ENCODE measurements around the gene EME1. TPM values are rescaled to one million over a fixed set of nuclear protein-coding genes. Genes with fewer than 3 reads are reported as not detected.
A peak's percentile ranks its signal among the peaks of the same experiment; 100 is the strongest.

EME1 gene
- total and polyA plus RNA-seq, 2 of the 8 experiments (the other 6 are each of a cell fraction or from before 2014, with no cell fraction given), result 13.9 to 16.3 TPM

DNA sequence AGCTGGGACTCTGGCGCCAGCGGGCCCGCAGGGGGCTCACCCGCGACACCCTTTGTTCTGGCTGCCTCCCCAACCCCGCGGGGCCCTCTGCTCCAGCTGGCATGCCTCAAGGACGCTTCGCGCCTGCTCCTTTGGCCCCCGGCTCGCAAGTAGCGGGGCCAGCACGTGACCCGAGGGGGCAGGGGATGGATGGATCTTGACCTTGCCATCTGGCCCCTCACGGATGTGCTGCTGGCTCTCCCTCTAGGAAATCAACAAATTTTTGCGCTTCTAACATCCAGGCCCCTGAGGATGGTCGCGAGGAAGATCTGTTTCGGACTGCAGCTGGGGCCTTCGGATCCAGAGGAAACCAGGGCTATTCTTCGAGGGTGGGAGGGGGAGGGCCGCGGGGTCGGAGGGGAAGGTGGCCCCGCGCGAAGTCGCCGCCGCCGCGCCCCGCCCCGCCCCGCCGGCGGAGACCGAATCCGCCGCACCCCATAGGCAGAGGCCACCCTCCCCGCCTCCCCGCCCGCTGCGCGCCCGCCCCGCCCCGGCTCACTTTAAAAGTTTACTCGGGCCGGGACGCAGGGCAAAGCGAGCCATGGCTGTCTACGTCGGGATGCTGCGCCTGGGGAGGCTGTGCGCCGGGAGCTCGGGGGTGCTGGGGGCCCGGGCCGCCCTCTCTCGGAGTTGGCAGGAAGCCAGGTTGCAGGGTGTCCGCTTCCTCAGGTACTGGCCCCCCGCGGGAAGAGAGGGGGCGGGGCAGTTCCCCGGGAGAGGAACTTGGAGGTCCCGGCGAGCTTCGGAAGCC, 52.8 kb downstream of the EME1 start, which contains the start of gene ACSF2:
TSS of gene ACSF2 (plus strand) at position 537 of the 790 bp plus-strand sequence. CDS start at position 581, 44 bp downstream.
- H3K36me3 ChIP-seq (ENCODE audit: control insufficient read depth in 2 of 4, insufficient read depth in 4 of 4, low read length in 3 of 4), result no peaks in the 10 kb centered on the region
- ChIA-PET CTCF (ENCODE audit: partially characterized antibody) (interaction anchor here (0.6 to 8.3 kb wide), 9 partner anchors 10 to 125 kb away, joined by 3 to 87 read pairs (median 4); partner anchors contain the start of gene LRRC59), POLR2A (ENCODE audit: partially characterized antibody) (interaction anchor here (0.6 to 2.2 kb wide), 8 partner anchors 11 to 508 kb away, joined by 3 to 12 read pairs (median 4); partner anchors contain the start of gene LRRC59)
- no peaks in the 10 kb centered on the region for H3K79me1 ChIP-seq (ENCODE audit: low read depth, low read length)
- peak within 1 kb of the TSS; percentile 55 to 78 (median 68) for H3K4me3 ChIP-seq (ENCODE audit: extremely low read depth in 1 of 4, insufficient read depth in 2 of 4, low read depth in 3 of 4, low read length in 4 of 4)
- no peak for FAIRE-seq
- H4K91ac ChIP-seq (replicated peaks; ENCODE audit: insufficient read length, low read length), result peak within 1 kb of the TSS; percentile 83
- H3K4me1 ChIP-seq (replicated peaks in 1 of 4; ENCODE audit: control insufficient read depth in 3 of 4, insufficient read depth in 4 of 4, low read length in 3 of 4), result peaks cover 6 to 13% (median 10%) of the 10 kb centered on the region in 4 experiments
- H4K5ac ChIP-seq (ENCODE audit: insufficient read length, low read depth, low read length), result peak within 1 kb of the TSS; percentile 81
- H3K56ac ChIP-seq (replicated peaks; ENCODE audit: insufficient read length, low read depth, low read length), result no peak within 1 kb of the TSS
- peaks cover 11% of the 10 kb centered on the region; the same call in 1 of the 2 replicates for H3K23me2 ChIP-seq (ENCODE audit: low read depth, low read length)
- H2BK15ac ChIP-seq (ENCODE audit: low read length), result peak within 1 kb of the TSS; percentile 88
- peak within 1 kb of the TSS; percentile 48; the same call in 1 of the 2 replicates for H2AFZ ChIP-seq (ENCODE audit: low read length)
- H4K8ac ChIP-seq (ENCODE audit: extremely low read depth, insufficient read depth, low read length), result peak within 1 kb of the TSS; percentile 75
- peak; percentile 19 to 72 for DNase-seq (ENCODE audit: low read depth in 1 of 2, low spot score in 2 of 2)
- no peak within 1 kb of the TSS for H3K14ac ChIP-seq (ENCODE audit: insufficient read length)
- peak within 1 kb of the TSS; percentile 81 for H2BK12ac ChIP-seq (ENCODE audit: low read depth, low read length)
- peaks cover 0 to 2% (median 0%) of the 10 kb centered on the region in 4 experiments; a peak in 3 of 7 replicates for H3K27me3 ChIP-seq (replicated peaks in 1 of 4; ENCODE audit: control insufficient read depth in 3 of 4, extremely low read depth in 1 of 4, insufficient read depth in 3 of 4, low read length in 3 of 4)
- peak within 1 kb of the TSS in 3 of 4 experiments; percentile 26 to 68 (median 36); a peak in 4 of 7 replicates for H3K9ac ChIP-seq (replicated peaks in 1 of 4; ENCODE audit: extremely low read depth in 1 of 4, low read depth in 3 of 4, low read length in 3 of 4)
- peak within 1 kb of the TSS; percentile 56; the same call in 1 of the 2 replicates for H2AK5ac ChIP-seq (ENCODE audit: low read depth, low read length)
- peak within 1 kb of the TSS; percentile 66; the same call in 1 of the 2 replicates for H2BK5ac ChIP-seq (ENCODE audit: low read depth, low read length)
- H3K18ac ChIP-seq (ENCODE audit: extremely low read depth, low read length), result peak within 1 kb of the TSS; percentile 87
- no peaks in the 10 kb centered on the region for H4K20me1 ChIP-seq (replicated peaks in 1 of 2; ENCODE audit: control insufficient read depth in 1 of 2, insufficient read depth in 2 of 2, low read length in 2 of 2)
- H2BK20ac ChIP-seq (ENCODE audit: low read length), result no peak within 1 kb of the TSS
- peak within 1 kb of the TSS; percentile 66 for H3K4ac ChIP-seq (replicated peaks; ENCODE audit: insufficient read length, low read depth, low read length)
- peak within 1 kb of the TSS; percentile 47 for H2BK120ac ChIP-seq (replicated peaks; ENCODE audit: low read depth, low read length)
- no peaks in the 10 kb centered on the region for H3K9me3 ChIP-seq (ENCODE audit: insufficient read depth in 2 of 2, low read depth in 1 of 2, low read length in 1 of 2)
- peak within 1 kb of the TSS; percentile 83 to 86 for H3K4me2 ChIP-seq (ENCODE audit: insufficient read depth in 1 of 2, low read depth in 2 of 2, low read length in 2 of 2)
- H3K79me2 ChIP-seq (ENCODE audit: control insufficient read depth in 1 of 2, insufficient read depth in 2 of 2, low read length in 2 of 2), result no peaks in the 10 kb centered on the region
- WGBS, 2 experiments (ENCODE audit: extremely low coverage in 1 of 2, insufficient coverage in 1 of 2, insufficient read length in 1 of 2, insufficient replicate concordance in 2 of 2, low coverage in 1 of 2, low lambda C conversion rate in 2 of 2, missing lambda C conversion rate in 1 of 2), result 8% methylated on average over 30 of the region's 70 CpGs; no CpG with 5 or more reads in 1 of the 2 experiments
- no peak within 1 kb of the TSS for H3K27ac ChIP-seq (ENCODE audit: low read depth, low read length)
- H3K23ac ChIP-seq (ENCODE audit: insufficient read length), result no peak within 1 kb of the TSS
- no peak for TF ChIP-seq BRCA1 (IDR thresholded peaks at IDR 0.05; ENCODE audit: low read depth, low read length)
- no peak for TF ChIP-seq NRF1 (IDR thresholded peaks at IDR 0.05; ENCODE audit: low read depth, low read length)
- TF ChIP-seq RXRA (IDR thresholded peaks at IDR 0.05; ENCODE audit: insufficient read depth, low read depth, low read length), result no peak
- no peak for TF ChIP-seq RAD21 (IDR thresholded peaks at IDR 0.05 in 1 of 2, conservative IDR thresholded peaks at IDR 0.05 in 1 of 2; ENCODE audit: low read depth in 2 of 2, low read length in 2 of 2)
- TF ChIP-seq SIRT6 (IDR thresholded peaks at IDR 0.05; ENCODE audit: low read length), result no peak
- no peak for TF ChIP-seq CEBPB (IDR thresholded peaks at IDR 0.05; ENCODE audit: low read depth, low read length)
- TF ChIP-seq GABPA (IDR thresholded peaks at IDR 0.05; ENCODE audit: borderline replicate concordance, insufficient read depth, low read length), result no peak
- TF ChIP-seq KDM4A (IDR thresholded peaks at IDR 0.05; ENCODE audit: low read depth, low read length, severe bottlenecking), result peak; percentile 63
- TF ChIP-seq ATF3 (IDR thresholded peaks at IDR 0.05; ENCODE audit: insufficient read depth, low read depth, low read length), result 0 out of 2 replicates have a peak, but pooled peaks have one; percentile 42
- no peak for TF ChIP-seq SP1 (IDR thresholded peaks at IDR 0.05; ENCODE audit: low read depth, low read length)
- TF ChIP-seq TBP (IDR thresholded peaks at IDR 0.05; ENCODE audit: low read depth, low read length), result no peak

All from H1 (cell line).